ENCODE data around the gene GSAP. TPM values are rescaled to one million over a fixed set of nuclear protein-coding genes. Genes with fewer than 3 reads are reported as not detected.

The GSAP gene
- total RNA-seq, 1 donor from 2014 or later, result 5.0 TPM

- H3K4me3 Mint-ChIP-seq, result peak overlapping the region; percentile 6
Observed at GRCh38 chr7:77359599-77359998, 56.5 kb downstream of the GSAP start.

DNA sequence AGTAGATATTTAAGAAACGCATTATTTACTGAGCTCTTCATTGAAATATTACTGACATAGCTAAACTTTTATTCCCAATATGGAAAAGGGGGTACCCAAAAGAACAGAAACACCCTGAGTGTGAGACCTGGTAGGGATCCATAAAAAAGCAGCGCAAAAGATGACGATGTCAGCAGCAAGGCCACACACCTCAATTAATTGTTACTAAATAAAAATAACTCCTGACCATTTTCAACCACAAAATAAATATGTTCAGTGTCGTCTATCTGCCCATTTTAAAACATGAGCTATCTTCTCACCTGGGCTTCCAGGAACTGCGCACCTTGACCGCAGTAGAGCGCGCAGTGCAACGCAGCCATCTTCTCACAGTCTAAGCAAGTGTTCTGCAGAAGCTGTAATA lies 61.2 kb downstream of the GSAP start:
- no peaks in the 10 kb centered on the region for H3K36me3 Mint-ChIP-seq
- no peak overlapping the region for H3K4me3 Mint-ChIP-seq
- no peak overlapping the region for H3K27ac Mint-ChIP-seq
- H3K27me3 Mint-ChIP-seq, result no peaks in the 10 kb centered on the region
- no peak for DNase-seq (ENCODE audit: extremely low spot score, unreplicated experiment)
- TF ChIP-seq, protein P1, sequence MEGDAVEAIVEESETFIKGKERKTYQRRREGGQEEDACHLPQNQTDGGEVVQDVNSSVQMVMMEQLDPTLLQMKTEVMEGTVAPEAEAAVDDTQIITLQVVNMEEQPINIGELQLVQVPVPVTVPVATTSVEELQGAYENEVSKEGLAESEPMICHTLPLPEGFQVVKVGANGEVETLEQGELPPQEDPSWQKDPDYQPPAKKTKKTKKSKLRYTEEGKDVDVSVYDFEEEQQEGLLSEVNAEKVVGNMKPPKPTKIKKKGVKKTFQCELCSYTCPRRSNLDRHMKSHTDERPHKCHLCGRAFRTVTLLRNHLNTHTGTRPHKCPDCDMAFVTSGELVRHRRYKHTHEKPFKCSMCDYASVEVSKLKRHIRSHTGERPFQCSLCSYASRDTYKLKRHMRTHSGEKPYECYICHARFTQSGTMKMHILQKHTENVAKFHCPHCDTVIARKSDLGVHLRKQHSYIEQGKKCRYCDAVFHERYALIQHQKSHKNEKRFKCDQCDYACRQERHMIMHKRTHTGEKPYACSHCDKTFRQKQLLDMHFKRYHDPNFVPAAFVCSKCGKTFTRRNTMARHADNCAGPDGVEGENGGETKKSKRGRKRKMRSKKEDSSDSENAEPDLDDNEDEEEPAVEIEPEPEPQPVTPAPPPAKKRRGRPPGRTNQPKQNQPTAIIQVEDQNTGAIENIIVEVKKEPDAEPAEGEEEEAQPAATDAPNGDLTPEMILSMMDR (conservative IDR thresholded peaks at IDR 0.05), result no peak
- peaks cover 37% of the 10 kb centered on the region for H3K4me1 Mint-ChIP-seq (ENCODE audit: unreplicated experiment)
- H3K9me3 Mint-ChIP-seq, result no peaks in the 10 kb centered on the region

More at GRCh38 chr7:77359599-77359998, 56.5 kb downstream of the GSAP start:
- no peak for DNase-seq (ENCODE audit: extremely low spot score, unreplicated experiment)
- Mint-ChIP-seq H3K4me1 (ENCODE audit: unreplicated experiment) (peaks cover 25% of the 10 kb centered on the region), H3K27ac (no peak overlapping the region), H3K9me3 (no peaks in the 10 kb centered on the region), H3K27me3 (no peaks in the 10 kb centered on the region), H3K36me3 (no peaks in the 10 kb centered on the region)
- TF ChIP-seq, protein P1 (conservative IDR thresholded peaks at IDR 0.05), result no peak

GRCh38 chr7:77354484-77354883 lies 61.7 kb downstream of the GSAP start:
- Mint-ChIP-seq H3K27me3 (no peaks in the 10 kb centered on the region), H3K4me3 (no peak overlapping the region), H3K9me3 (no peaks in the 10 kb centered on the region), H3K36me3 (no peaks in the 10 kb centered on the region), H3K27ac (no peak overlapping the region), H3K4me1 (ENCODE audit: unreplicated experiment) (peaks cover 33% of the 10 kb centered on the region)
- TF ChIP-seq, protein P1 (conservative IDR thresholded peaks at IDR 0.05), result no peak
- DNase-seq (ENCODE audit: extremely low spot score, unreplicated experiment), result no peak

DNA sequence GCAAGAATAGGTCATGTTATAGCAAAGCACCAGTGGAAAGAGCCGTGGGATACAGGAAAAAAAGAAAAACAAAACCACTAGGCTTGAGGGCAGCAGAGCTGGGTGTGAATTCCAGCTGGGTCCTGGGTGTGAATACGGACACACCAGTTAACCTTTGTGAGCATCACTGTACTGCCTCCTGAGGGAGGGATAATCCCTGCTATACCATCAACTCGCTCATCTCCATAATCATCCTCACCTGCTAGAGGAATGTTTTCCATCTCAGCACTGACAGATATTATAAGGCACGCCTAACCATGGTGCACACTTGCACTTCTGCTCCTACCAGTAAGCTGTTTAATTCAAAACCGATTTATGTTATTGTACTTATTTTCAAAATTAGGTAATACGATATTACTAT lies 62.2 kb downstream of the GSAP start:
- TF ChIP-seq, protein P1 (conservative IDR thresholded peaks at IDR 0.05), result no peak
- H3K4me1 Mint-ChIP-seq (ENCODE audit: unreplicated experiment), result peaks cover 36% of the 10 kb centered on the region
- no peak overlapping the region for H3K4me3 Mint-ChIP-seq
- no peaks in the 10 kb centered on the region for H3K27me3 Mint-ChIP-seq
- no peaks in the 10 kb centered on the region for H3K36me3 Mint-ChIP-seq
- no peak overlapping the region for H3K27ac Mint-ChIP-seq
- no peak for DNase-seq (ENCODE audit: extremely low spot score, unreplicated experiment)
- H3K9me3 Mint-ChIP-seq, result no peaks in the 10 kb centered on the region

GRCh38 chr7:77353407-77353721 lies 62.8 kb downstream of the GSAP start:
- Mint-ChIP-seq H3K27me3 (no peaks in the 10 kb centered on the region), H3K9me3 (peaks cover 4% of the 10 kb centered on the region), H3K27ac (no peak overlapping the region), H3K36me3 (no peaks in the 10 kb centered on the region), H3K4me3 (no peak overlapping the region), H3K4me1 (ENCODE audit: unreplicated experiment) (peaks cover 42% of the 10 kb centered on the region)
- TF ChIP-seq, protein P1 (conservative IDR thresholded peaks at IDR 0.05), result no peak
- no peak for DNase-seq (ENCODE audit: extremely low spot score, unreplicated experiment)
